GM19023 (cell line): Measurements from ENCODE around the gene FBXO42.

Experiments used
- ATAC-seq: cut with Tn5 transposase; IDR thresholded peaks from one replicate; pipeline ENCODE4 v1.9.1; 2021; ENCODE audit warnings: mild to moderate bottlenecking, moderate library complexity; ENCODE audit not compliant: unreplicated experiment

The FBXO42 gene

DNA sequence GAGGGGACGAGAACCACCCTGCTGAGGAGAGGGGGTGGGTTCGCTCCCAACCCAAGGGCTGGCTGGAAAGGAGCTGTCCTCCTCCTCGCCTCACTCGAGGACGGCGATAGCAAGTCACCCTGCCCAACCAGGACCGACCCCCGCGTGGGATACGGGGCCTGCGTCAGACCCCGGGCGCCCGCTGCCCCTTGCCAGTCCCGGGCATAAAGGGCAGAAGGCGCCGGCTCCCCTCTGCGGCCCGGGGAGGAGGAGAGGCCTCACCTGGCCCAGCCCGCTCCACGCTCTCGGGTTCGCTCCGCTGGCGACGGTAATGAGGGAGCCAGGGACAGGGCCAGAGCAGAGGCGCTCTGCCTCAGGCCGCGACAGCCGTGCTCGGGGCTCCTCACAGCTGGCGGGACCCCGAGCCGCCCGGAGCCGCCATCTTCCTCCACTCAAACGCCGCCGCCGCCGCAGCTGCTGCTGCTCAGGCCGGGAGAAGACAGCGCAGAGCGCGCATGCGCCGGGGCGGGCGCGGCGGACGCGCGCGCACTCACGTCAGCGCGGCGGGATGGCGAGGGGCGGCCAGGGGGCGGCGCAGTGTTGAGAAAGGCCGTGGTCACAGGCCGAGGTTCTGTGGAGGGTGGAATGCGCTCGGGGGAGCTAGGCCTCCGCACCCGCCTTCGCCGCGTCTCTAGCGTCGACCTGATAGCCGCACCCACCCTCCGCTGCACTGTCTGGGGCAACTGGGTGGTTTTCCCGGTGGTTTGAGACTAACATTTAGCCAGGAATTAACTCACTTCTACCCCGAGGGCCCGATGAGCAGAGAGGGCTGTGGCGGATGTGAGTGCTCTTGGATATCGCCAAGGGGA, at the start of gene FBXO42:
FBXO42 (minus strand) TSS at position 487 of the 848 bp plus-strand sequence. CDS start 37,062 bp downstream, outside the sequence.
- peak; percentile 92 for ATAC-seq

DNA sequence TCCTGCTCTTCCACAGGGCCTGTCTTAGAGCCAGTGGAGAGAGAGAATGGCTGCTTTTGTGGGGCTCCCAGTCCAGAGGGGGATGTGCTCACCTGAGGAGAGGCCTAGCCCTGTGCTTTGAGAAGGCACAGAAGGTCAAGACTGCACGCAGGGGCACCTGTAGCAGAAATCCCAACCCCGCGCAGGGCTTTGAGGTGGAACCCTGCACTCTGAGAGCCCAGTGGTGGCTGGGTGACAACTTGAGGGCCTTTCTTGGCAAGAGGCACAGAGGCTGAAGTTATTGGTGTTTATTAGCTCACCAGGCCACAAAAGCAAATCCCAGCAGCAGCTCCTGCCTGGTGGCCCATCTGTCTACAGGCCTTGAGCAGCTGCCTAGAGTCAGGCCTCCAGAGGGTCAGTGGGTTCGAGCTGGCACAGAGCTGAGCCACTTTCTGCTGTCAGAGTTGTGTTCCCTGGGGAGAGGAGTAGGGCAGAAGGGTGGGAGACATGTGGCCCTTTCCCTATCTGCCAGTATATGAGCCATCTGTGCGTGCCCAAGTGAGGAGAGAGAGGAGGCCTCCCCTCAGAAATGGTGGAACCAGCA, 46.2 kb upstream of the FBXO42 start:
- ATAC-seq: no peak

DNA sequence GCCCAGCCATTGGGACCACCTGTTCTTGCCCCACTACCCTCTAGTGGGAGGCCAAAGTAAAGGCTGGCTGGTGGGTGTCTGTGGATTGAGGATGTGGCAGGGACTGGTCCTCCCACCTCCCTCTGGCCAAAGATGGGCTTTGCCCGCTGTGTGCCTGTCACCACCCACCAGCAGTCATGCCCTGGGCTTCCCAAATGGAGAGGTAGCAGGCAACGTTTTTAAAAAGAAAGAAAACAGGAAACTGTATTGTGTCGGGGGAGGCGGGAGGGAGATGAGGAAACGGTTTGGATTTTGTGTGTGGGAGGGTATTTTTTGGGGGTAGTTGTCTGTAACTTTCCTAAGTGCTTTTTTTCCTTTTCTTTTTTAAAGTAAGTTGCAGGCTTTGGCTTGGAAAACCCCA, 44.8 kb upstream of the FBXO42 start:
- no peak for ATAC-seq

DNA sequence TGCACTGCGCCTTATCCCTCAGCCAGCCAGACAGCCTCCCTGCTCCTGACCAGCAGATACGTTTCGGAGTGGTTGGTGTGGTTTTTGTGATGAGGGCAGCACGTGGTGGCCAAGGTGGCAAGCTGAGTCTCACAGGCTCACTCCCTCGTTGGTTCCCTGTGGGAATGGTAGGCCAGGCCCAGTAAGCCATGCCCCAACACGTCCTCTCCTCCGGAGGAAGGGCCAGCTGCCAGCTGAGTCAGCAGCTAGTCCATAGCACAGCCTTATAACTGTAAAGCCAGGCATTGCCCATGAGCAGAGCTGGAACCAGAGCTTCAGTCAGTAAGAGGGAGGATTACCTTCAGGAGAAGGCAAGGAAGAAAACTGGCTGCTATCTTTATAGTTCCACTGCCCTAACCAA, 44.3 kb upstream of the FBXO42 start:
- no peak for ATAC-seq

DNA sequence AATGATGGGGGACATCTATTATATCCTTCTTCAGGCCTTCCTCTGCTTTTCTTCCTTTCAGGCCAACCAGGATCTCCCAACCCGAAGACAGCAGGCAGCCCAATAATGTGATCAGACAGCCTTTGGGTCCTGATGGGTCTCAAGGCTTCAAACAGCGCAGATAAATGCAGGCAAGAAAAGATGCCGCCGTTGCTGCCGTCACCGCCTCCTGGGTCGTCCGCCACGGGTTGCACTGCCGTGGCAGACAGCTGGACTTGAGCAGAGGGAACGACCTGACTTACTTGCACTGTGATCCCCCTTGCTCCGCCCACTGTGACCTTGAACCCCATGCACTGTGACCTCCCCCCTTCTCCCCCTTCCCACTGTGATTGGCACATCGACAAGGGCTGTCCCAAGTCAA, 42.7 kb upstream of the FBXO42 start:
- ATAC-seq: no peak

DNA sequence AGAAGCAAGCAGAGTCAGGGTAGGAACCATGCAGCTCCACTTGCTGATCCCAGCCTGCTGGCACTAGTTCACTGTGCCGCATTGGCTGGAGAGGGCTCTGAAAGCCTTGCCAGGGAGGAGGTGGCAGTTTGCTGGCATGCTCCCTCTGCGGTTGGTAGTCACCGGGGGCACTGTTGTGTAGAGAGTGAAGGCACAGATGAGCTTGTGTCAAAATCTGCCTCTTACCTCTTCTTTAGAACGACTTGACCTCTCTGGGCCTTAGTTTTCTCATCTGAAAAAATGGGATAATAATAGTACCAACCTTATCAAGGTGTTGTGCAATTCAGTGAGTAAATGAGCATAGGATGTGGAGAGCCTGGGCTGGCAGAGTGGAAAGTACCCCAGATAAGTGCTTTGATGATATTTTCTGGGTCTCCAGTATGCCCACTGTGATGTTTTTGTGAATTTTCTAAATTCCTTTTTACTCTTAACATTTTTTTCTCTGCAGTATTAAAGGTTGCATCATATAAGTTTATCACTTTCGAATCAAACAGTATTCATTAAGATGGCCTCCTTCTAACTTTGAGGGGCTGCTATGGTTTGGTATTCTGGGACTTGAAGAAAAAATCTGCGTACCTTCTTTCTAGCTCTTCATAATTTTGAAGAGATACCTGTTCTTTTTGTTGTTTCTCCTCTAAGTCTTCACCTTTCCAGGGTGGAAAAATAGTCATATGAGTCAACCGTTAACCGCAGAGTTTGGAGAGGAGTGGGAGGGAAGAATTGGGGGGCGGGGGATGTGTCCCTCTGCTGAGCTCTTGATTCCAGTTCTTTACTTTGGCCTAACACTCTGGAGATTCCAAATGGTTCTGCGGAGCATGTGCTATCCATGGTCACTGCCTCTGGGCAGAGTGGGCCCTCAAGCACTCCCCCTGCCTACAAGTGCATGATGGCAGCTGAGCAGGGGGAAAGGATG, 41.6 kb upstream of the FBXO42 start:
- ATAC-seq: no peak

DNA sequence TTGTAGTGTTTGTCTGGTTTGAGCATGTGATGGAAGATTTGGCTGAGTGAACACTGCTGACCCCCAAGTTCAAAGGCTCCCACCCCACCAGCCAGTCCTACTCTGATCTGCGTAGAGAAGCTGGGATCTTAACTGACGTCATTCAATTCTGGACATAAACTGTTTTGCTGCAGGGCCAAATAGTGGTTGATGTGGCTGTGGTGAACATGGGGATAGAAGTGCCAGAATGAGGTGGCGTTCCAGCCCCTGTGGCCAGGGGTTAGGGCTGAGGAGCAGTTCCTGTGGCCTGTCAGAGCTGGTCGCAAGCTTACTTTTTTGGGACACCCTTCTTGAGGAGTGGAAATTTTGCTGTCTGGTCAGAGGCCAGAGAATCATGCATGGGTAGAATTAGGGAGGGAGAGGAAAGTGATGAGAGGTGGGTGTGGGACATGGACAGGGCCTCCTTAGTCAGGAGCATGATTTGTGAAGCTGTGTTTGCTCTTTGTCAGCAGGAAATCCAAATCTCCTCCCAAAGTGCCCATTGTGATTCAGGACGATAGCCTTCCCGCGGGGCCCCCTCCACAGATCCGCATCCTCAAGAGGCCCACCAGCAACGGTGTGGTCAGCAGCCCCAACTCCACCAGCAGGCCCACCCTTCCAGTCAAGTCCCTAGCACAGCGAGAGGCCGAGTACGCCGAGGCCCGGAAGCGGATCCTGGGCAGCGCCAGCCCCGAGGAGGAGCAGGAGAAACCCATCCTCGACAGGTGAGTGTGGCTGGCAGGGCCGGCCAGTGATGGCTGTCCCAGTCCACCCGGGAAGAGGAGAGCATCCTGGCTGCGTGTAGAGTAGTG, 40.7 kb upstream of the FBXO42 start:
- no peak for ATAC-seq

DNA sequence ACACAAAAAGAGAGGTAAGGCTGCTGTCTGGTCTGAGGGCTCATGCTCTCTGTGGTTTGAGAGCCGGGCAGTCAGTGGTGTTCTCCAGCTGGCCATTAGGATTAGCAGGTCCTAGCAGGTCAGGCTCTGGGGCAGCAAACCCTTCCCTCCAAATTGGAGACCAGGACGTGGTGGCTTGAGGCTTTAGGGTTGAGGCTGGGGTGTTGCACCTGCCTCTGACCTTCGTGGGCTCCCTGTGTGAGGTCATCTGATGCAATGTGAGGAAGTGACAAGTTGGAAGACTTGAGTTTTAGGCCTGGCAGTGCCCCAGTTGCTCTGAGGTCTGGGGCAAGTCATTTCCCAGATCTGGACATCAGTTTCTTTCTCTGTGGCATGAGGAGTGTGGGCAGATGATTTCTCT, 39.1 kb upstream of the FBXO42 start:
- no peak for ATAC-seq

DNA sequence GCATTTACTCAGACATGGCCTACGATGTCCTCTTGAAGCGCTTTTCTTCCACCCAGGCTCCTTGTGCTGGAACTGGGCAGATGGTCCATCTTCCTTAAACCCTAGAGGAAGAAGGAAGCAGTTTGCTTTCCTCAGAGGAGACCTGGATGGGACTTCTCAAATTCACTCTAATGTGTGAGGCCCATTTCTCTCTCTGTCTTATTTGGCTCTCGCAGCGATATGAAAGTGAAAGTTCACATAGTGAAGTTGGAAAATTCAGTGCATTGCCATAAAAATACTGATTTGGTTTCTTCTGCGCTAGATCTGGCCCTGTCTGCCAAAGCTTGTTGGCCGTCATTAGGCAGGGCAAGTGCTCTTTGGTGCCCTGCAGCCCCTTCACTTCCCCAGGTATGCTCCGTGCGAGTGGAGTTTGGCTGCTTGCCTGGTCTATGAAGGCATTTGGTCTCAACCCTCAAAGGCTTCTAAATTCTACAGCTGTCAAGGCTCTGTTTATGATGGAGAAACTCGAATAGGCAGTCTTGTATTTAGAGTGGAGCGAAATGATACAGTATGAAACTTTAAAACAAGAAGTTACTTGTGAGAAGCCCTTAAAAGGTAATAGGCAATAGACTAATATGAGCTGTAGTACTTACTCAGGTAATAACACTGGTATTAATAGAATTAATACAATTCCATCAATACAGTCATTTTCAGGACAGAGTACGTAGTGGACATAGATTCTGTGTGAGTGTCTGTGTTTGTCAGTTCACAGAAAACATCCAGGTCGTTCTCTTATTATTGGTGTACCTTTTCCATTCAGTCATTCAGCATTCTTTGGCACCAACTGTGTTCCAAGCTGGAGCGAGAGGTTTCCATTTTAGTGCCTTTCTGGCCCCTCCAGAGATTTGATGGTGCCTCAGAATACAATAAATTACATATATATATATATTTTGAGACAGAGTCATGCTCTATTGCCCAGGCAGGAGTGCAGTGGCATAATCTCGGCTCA, 35.2 kb upstream of the FBXO42 start:
- ATAC-seq: no peak

DNA sequence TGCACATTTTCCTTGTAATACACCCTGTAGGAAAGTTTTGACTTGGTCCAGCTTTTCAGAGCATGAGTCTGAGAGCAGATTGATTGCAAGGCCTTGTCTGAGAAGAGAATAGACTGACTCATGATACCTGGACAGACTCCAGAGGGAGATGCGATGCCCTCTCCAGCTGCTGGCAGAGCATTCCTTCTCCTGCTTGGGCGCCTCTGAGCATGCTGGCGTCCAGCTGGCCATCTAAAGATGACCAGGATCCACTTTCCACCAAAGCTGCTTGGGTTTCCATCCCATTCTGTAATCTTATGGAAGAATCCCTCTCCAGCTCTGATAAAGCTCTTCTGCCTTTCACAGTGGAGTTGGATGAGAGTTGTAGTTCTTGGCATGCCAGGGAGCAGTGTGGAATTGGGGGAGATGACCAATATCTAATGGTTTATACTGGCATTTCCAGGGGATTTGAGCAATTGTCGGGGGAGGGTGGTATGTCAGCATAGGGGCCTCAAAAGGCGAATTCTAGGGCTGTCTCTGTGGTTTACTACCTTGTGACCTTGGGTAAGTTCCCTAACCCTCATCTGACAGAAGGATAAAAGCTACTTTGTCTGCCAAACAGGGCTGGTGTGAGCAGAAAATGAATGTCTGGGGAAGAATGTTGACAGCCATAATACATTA, 34.3 kb upstream of the FBXO42 start:
- no peak for ATAC-seq

DNA sequence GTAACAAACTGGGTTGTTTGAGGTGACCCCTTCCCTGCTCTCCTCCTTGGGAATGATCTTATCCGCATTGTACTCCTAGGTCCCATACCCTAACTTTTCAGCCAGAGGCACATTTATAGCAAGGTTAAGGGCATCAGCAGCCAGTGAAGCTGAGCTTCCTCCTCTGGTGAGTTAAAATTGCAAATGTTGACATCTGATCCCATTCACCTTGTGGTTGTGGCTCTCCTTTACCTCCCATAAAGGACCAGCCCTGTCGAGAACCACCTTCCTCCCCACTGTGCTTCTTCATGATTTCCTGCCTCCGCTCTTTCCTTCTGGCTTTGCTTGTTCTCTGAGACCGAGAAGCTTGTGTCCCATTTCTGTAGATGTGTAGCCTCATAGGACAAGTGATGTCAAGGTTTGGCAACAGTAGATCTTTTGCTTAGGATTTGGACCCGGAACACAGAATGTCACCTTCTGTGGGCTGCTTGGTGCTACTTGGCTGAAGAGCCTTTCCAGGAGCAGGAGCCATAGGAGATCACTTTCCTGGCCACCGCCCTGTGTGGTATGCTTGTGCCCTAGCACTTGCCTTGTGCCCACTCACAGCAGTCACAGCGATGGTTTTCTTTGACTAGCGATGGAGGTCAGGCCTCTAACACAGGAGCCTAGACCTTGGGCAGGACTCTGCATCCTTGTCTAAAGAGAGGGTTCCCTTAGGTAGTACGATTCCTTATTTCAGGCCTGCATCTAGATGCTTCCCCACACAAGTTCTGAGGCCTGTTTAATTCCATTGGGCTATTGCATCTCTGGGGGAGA, 33.6 kb upstream of the FBXO42 start:
- ATAC-seq: no peak

DNA sequence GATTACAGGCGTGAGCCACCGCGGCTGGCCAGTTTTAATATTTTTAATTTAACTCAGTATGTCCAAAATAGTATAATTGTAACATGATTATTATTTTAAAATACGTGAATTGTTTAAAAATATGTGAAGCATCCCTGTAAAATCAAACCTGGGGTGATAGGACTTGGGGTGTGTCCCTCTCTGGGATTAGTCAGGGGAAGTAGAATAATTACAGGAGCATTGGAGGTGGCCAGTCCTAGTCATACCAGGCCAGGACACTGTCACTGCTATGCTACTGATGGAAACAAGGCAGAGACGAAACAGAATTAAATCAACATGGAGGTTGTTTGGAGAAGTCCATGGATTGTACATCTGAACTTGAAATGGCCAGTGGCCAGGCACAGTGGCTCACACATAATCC, 31.6 kb upstream of the FBXO42 start:
- ATAC-seq: no peak

DNA sequence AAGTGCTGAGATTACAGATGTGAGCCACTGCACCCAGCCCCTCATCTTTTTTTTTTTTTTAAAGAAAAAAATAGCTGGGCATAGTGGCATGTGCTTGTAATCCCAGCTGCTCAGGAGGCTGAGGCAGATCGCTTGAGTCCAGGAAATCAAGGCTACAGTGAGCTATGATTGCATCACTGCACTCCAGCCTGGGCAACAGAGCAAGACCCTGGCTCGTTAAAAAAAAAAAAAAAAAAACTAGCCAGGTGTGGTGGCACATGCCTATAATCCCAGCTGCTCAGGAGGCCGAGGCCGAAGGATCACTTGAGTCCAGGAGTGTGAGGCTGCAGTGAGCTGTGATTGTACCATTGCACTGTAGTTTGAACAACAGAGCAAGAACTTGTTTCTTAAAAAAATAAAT, 28.6 kb upstream of the FBXO42 start:
- no peak for ATAC-seq

DNA sequence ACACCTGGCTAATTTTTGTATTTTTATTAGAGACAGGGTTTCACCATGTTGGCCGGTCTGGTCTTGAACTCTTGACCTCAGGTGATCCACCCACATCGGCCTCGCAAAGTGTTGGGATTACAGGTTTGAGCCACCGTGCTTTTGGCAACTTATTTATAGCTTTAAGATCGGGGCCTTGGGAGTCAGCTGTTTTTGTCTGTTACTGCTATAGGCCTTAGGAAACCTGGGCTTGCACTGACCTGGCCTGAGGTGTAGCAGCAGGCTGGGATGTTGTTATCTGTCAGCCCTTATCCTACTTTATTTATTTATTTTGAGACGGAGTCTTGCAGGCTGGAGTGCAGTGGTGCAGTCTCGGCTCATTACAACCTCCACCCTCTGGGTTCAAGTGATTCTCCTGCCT, 26.2 kb upstream of the FBXO42 start:
- ATAC-seq: no peak

DNA sequence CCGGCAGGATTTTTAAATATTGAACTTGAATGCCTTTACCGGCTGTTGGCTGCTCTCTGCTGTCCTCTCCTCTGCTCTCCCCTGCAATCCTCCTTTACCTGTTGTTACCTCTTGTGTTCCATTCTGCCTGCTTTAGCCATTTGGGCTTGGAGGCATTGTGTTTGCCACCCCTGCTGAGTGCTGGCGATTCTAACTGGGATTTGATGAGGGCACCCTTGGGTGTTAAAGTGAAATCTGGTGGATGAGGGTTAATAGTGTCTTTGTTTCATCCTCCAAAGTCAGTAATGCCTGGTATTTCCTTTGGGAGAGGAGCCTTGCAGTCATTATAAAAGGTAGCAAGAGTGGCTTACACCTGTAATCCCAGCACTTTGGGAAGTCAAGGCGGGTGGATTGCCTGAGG, 24.7 kb upstream of the FBXO42 start:
- no peak for ATAC-seq

DNA sequence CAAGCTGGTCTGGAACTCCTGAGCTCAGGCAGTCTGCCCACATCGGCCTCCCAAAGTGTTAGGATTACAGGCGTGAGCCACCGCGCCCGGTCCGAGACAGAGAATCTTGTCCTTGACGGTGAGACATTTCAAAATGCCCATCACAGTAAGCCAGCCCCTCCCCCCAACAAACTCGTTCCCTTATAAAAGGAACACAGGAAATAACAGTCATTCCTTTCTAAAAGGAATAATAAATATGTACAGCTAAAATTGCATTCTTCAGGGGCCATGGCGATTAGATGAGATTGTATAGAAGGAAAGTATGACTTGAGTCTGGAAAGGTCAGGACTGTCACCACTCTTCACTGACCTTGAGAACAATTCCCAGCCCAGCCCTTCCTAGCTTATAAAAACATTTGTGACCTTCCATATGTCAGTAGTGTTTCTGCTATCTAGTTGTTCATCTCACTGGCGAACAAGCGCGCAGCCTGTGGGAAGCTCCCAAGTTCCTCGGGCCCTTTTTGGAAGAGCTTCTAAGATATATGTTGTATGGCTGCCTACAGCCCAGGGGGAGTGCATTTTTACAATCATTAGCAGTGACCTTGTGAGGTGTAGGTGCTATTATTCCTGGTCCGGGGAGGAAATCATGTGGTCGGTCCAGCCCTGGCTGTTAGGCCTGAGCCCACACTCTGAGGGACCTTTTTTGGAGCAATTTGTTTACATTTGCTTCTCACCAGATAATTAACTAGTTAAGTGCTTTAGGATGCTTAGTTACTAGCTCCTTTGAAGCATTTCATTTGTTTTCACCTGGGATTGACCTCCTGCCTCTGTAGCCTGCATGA, 23.5 kb upstream of the FBXO42 start:
- ATAC-seq: no peak

DNA sequence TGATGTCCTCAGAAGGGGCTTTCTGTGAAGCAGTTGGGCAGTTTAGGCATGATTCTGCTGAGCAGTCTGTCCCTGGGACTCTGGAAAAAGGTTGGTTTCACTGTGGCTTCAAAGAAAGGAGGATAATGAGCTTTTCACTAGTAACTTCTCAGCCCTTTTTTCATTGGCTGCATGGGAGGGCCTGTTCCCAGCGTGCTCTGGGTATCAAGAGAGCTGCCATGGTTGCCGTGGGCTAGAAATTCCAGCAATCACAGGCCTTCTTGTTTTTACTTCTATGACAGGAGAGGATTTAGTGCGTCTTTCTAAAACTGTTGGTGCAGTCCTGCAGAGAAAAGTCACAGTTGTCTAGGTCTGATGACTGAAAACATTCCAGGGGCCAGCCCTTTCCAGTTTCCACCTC, 22.0 kb upstream of the FBXO42 start:
- ATAC-seq: no peak
